GM10248 (cell line): ENCODE results near the gene CTLA4.

Source experiments
- CTCF ChIA-PET: fragments of 300-600 bp; sonication (Branson Sonifier 250); formaldehyde crosslinking; extraction: SDS; loops from one replicate; lab custom pipeline; 2021; ENCODE audit warnings: antibody characterized with exemption; lab: Yijun Ruan, JAX
- POLR2A ChIA-PET: fragments of 350-650 bp; sonication (Branson Sonifier 250); formaldehyde crosslinking; extraction: SDS; loops from one replicate; lab custom pipeline; 2020; ENCODE audit warnings: antibody characterized with exemption; lab: Yijun Ruan, JAX
- DNase-seq: peaks from one replicate; pipeline ENCODE4 v3.0.0; 2012; ENCODE audit errors: extremely low spot score
- TF ChIP-seq, protein P1 (sequence below): IDR thresholded peaks from 2 replicates; pipeline ENCODE4 v1.5.1; 2012; ENCODE audit warnings: mild to moderate bottlenecking, low read depth; ENCODE audit errors: extremely low read depth, missing control alignments, control extremely low read depth

Gene CTLA4

DNA sequence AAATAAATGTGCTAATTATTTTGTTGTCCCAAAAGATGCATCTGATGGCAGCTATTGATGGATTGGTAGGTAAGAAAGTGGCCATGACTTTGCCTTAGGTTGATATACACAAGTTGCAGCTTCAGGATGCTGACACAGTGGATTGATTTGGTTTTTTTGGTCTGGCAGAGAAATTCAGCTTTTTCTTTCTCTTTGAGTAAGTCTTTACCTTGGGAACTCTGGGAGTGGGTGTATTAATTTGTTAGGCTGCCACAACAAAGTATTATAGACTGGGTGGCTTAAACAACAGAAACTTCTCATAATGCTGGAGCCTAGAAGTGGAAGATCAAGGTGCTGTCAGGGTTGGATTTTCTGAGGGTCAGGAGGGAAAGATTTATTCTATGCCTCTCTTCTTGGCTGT is 49.2 kb downstream of the CTLA4 start:
- POLR2A ChIA-PET, result no interaction called here
- TF ChIP-seq, protein P1, sequence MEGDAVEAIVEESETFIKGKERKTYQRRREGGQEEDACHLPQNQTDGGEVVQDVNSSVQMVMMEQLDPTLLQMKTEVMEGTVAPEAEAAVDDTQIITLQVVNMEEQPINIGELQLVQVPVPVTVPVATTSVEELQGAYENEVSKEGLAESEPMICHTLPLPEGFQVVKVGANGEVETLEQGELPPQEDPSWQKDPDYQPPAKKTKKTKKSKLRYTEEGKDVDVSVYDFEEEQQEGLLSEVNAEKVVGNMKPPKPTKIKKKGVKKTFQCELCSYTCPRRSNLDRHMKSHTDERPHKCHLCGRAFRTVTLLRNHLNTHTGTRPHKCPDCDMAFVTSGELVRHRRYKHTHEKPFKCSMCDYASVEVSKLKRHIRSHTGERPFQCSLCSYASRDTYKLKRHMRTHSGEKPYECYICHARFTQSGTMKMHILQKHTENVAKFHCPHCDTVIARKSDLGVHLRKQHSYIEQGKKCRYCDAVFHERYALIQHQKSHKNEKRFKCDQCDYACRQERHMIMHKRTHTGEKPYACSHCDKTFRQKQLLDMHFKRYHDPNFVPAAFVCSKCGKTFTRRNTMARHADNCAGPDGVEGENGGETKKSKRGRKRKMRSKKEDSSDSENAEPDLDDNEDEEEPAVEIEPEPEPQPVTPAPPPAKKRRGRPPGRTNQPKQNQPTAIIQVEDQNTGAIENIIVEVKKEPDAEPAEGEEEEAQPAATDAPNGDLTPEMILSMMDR, result no peak
- CTCF ChIA-PET, result interaction anchor here (0.6 to 1.4 kb wide), 2 partner anchors 8 to 22 kb away, joined by 3 read pairs; no protein-coding TSS in a partner anchor
- DNase-seq, result no peak

DNA sequence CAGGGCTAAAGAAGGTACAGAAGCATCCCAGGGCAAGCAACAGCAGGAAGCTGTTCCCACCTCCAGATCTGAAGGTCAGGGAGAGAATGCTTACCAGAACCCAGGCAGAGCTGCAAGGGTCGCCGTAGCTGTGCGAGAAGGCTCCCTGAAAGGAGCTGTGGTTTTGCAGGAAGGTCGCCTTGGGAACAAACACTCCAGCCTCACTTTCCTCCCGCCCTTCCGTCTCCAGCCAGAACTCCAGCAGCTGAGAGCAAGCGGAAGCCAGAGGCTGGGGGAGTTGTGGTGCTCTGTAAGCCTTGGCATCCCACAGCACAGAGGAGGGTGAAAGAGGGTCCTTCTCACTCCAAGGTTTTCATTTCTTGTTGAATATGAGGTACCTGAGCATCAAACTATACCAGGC is 50.7 kb downstream of the CTLA4 start:
- ChIA-PET CTCF (interaction anchor here (1.0 to 2.1 kb wide), 2 partner anchors 9 to 18 kb away, joined by 5 read pairs; no protein-coding TSS in a partner anchor), POLR2A (no interaction called here)
- TF ChIP-seq, protein P1, result no peak
- no peak for DNase-seq

DNA sequence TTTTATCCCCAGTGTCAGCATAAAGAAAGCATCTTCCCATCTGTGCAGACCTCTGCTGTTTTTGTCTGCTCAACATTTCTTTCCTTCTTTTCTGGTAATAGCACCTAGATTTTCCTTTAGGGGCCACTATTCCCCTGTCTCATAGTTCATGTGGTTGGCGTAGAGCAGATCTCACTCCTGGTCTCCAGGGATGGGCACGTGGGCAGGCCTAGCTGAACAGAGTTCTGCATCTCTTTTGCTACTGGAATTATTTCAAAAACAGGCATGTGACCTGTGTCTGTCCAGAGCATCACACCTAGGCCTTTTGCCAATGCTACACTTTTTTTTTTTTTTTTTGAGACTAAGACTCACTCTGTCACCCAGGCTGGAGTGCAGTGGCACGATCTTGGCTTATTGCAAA is 51.3 kb downstream of the CTLA4 start:
- ChIA-PET CTCF (interaction anchor here (1.0 to 2.1 kb wide), 2 partner anchors 9 to 19 kb away, joined by 5 read pairs; no protein-coding TSS in a partner anchor), POLR2A (no interaction called here)
- no peak for DNase-seq
- TF ChIP-seq, protein P1, result no peak
